VCaP (cell line): ENCODE data around the gene PACRG.

ENCODE experiments used
- H3K27ac ChIP-seq: fragments of 450-650 bp; 2 replicates; pipeline ENCODE4 v1.5.1; 2017
- TF ChIP-seq, protein P1 (sequence below): fragments of 450-650 bp; conservative IDR thresholded peaks from 2 replicates; pipeline ENCODE4 v1.5.1; 2017; ENCODE audit warnings: mild to moderate bottlenecking, moderate library complexity

Gene PACRG

DNA sequence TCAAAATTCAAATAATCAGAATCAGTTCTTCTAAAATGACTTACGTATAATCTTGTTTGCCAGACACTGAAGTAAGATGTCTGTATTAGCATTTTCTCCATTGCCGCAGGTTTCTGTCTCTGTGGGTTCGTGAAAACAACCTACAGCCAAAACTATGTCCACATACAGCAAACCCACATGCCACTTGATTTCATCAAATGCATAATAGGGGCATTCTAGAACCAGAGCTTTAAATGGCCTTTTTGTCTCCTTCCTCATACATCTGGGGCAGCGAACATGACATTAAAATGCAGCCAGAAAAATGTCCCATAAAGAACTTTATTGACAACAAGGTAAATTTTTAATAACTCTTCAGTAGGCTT, 596.5 kb downstream of the PACRG start:
- H3K27ac ChIP-seq, result no peak overlapping the region
- TF ChIP-seq, protein P1, sequence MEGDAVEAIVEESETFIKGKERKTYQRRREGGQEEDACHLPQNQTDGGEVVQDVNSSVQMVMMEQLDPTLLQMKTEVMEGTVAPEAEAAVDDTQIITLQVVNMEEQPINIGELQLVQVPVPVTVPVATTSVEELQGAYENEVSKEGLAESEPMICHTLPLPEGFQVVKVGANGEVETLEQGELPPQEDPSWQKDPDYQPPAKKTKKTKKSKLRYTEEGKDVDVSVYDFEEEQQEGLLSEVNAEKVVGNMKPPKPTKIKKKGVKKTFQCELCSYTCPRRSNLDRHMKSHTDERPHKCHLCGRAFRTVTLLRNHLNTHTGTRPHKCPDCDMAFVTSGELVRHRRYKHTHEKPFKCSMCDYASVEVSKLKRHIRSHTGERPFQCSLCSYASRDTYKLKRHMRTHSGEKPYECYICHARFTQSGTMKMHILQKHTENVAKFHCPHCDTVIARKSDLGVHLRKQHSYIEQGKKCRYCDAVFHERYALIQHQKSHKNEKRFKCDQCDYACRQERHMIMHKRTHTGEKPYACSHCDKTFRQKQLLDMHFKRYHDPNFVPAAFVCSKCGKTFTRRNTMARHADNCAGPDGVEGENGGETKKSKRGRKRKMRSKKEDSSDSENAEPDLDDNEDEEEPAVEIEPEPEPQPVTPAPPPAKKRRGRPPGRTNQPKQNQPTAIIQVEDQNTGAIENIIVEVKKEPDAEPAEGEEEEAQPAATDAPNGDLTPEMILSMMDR, result no peak

DNA sequence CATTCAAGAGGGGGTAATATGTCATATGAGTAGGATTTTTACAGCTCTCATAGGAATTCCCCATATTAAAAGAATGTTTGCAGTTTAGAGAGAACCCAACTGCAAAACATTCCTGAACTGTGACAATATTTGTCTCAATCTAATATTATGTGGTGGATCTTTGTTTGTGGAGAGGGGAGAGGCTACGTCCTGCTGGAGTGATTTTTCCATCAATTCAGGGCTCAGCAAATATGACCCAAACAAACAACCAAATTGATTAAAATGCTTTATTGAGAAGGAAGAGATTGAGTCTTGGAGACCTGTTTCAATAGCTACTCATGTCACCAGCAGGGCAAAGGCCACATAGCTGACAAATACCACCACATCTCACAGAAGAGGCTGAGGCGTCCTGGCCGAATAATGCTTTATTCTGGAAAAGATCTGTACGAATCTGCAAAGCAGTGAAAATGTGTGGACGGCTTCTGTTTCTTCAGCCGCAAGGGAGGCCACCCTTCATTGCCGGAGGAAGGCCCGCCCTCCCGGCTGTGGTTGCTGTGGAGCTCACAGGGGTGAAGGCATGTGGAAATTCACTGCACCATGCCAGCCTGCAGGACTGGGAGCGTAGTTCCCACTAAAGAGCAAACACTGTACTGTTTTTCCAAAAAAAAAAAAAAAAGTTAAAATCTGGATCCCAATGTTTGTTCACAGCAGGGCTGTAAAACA, 597.1 kb downstream of the PACRG start:
- no peak overlapping the region for H3K27ac ChIP-seq
- TF ChIP-seq, protein P1, result no peak

DNA sequence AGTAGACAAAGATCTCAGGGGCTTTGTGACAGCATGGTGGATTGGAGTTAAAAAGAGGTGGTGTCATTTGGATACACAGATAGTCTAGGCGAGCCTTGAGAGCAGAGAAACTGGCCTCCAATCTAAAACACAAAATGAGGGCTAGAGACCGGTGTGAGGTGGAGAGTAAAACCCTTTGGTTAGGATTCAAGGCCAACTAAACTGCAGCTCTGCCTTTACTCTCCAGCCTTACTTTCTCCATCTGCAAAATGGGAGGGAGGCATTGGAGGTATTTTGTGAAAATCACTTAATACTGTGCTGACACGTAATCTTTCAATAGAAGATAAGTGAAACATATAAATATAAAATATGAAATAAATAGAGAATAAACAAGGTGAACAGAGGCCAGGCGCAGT, 597.6 kb downstream of the PACRG start:
- no peak overlapping the region for H3K27ac ChIP-seq
- TF ChIP-seq, protein P1, result no peak

DNA sequence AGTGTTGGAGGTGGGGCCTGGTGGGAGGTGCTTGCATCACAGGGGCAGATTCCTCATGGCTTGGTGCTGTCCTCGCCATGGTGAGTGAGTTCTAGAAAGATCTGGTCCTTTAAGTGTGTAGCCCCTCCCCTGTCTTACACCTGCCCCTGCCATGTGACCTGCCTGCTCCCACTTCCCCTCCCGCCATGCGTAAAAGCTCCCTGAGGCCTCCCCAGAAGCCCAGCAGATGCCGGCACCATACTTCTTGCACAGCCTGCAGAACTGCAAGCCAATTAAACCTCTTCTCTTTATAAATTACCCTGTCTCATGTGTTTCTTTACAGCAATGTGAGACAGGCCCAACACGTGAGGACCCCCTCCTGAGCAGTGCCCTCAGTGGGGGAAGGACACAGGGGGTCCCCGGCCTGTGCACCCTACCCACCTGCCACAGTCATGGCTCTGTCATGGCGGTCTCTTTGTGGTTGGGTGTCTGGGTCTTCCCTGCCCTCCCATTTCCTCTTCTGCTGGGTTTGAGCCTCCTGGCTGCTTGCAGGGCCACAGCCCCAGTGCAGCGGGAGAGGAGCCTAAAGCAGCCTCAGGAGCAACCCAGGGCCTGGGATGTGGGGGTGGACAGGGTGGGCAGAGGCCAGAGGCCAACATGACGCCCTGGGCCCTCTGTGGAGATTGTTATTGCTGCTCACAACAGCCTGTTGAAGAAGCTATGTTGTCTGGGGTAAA, 599.5 kb downstream of the PACRG start:
- TF ChIP-seq, protein P1, result no peak
- no peak overlapping the region for H3K27ac ChIP-seq

DNA sequence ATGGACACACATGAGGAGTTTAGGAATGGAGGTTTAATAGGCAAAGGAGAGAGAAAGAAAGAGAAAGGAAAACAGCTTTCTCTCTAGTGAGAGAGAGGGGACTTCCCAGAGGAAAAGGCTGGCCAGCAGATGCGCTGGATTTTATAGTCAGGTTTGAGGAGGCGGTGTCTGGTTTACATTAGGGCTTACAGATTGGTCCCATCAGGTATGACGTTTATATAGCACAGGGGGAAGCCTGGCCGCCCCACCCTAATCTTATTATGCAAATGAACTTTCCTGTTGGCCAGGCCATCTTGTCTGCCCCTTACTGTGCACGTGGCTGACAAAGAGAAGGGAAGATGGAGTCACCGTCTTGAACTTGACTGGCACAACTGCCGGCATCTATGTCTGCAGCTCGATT, 600.1 kb downstream of the PACRG start:
- no peak overlapping the region for H3K27ac ChIP-seq
- TF ChIP-seq, protein P1, result no peak

DNA sequence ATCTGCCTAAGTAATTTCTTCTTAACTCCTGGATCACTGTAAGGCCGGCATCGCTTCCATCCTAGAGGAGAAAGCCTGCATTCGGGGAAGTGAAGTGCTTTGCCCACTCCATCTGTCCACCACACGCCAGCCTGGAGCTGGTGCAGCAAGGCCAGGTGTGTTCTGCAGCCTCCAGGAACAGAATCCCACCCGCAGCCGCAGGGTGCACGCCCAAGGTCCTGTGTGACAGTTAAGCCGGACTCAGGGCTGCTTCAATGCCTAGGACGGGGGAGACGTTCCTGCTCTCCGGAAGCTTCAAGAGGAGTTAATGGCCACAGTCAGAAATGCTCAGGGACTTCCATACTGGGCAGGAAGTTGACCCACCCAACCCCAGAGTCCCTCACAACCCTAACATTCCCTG, 600.6 kb downstream of the PACRG start:
- TF ChIP-seq, protein P1, result no peak
- no peak overlapping the region for H3K27ac ChIP-seq

DNA sequence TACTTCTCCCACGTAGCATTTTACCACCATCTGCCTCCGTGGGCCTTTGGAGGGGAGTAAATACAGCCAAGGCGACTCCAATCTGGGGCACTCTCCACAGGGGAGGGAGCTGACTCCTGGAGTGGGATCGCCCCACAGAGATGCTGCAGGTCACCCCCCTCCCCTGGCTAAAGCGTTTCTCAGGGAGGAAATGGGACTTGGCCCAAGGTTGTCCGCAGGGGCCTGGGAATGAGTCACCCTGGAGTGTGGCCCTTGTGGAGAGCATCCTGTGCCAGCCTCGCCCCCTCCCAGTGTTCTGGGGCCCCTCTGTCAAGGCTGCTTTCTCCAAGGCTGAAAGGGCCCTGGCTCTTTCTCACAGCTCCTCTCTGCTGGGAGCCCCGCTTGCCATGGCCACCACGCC, 602.2 kb downstream of the PACRG start:
- H3K27ac ChIP-seq, result no peak overlapping the region
- TF ChIP-seq, protein P1, result no peak
